ENCODE measurements around the gene NFKBIE. TPM values are rescaled to one million over a fixed set of nuclear protein-coding genes. Genes with fewer than 3 reads are reported as not detected.

Gene NFKBIE
- total RNA-seq, 1 experiment from 2014 or later = 6.0 TPM

GRCh38 chr6:44303842-44304241, 38.5 kb upstream of the NFKBIE start:
- Mint-ChIP-seq H3K27me3 (ENCODE audit: insufficient read depth, unreplicated experiment) (no peaks in the 10 kb centered on the region), H3K4me1 (ENCODE audit: insufficient read depth, unreplicated experiment) (peaks cover 2% of the 10 kb centered on the region), H3K9me3 (ENCODE audit: unreplicated experiment) (no peaks in the 10 kb centered on the region), H3K27ac (ENCODE audit: low read depth, unreplicated experiment) (peak overlapping the region; percentile 35), H3K36me3 (ENCODE audit: insufficient read depth, unreplicated experiment) (peaks cover 44% of the 10 kb centered on the region), H3K4me3 (ENCODE audit: unreplicated experiment) (no peak overlapping the region)
- BruUV-seq (replicated peaks) = no TSS peak
- CTCF ChIA-PET = interaction anchor here (1.1 kb wide), 1 partner anchor 9 kb away, joined by 7 read pairs; the partner anchor contains the start of gene AARS2
- DNase-seq (ENCODE audit: unreplicated experiment) = no peak
- intact Hi-C loops (cut with micrococcal nuclease) = loop anchor here (2.0 kb wide), 1 partner anchor 35 kb away; no protein-coding TSS in a partner anchor
- TF ChIP-seq CTCF (IDR thresholded peaks at IDR 0.05; ENCODE audit: unreplicated experiment) = no peak
- POLR2A ChIA-PET = no interaction called here

- H3K9me3 Mint-ChIP-seq (ENCODE audit: unreplicated experiment) = no peaks in the 10 kb centered on the region
- H3K27me3 Mint-ChIP-seq (ENCODE audit: insufficient read depth, unreplicated experiment) = no peaks in the 10 kb centered on the region
- no peak overlapping the region for H3K4me3 Mint-ChIP-seq (ENCODE audit: unreplicated experiment)
- no peak for DNase-seq (ENCODE audit: unreplicated experiment)
- peaks cover 3% of the 10 kb centered on the region for H3K4me1 Mint-ChIP-seq (ENCODE audit: insufficient read depth, unreplicated experiment)
- peaks cover 39% of the 10 kb centered on the region for H3K36me3 Mint-ChIP-seq (ENCODE audit: insufficient read depth, unreplicated experiment)
- no peak overlapping the region for H3K27ac Mint-ChIP-seq (ENCODE audit: low read depth, unreplicated experiment)
- TF ChIP-seq CTCF (IDR thresholded peaks at IDR 0.05; ENCODE audit: unreplicated experiment) = no peak
- no TSS peak for BruUV-seq (replicated peaks)
- intact Hi-C loops (cut with micrococcal nuclease) = no loop called here
- ChIA-PET CTCF (interaction anchor here (1.1 to 1.2 kb wide), 2 partner anchors 10 to 30 kb away, joined by 3 to 7 read pairs; partner anchors contain the start of gene AARS2), POLR2A (interaction anchor here (0.7 kb wide), 1 partner anchor 22 kb away, joined by 3 read pairs; no protein-coding TSS in a partner anchor)
Measured at GRCh38 chr6:44302856-44303255, 37.5 kb upstream of the NFKBIE start.

- DNase-seq (ENCODE audit: unreplicated experiment) = no peak
- POLR2A ChIA-PET = interaction anchor here (0.6 to 0.7 kb wide), 3 partner anchors 21 to 556 kb away, joined by 3 to 5 read pairs (median 3); no protein-coding TSS in a partner anchor
- peaks cover 4% of the 10 kb centered on the region for H3K4me1 Mint-ChIP-seq (ENCODE audit: insufficient read depth, unreplicated experiment)
- no peak overlapping the region for H3K27ac Mint-ChIP-seq (ENCODE audit: low read depth, unreplicated experiment)
- peaks cover 2% of the 10 kb centered on the region for H3K27me3 Mint-ChIP-seq (ENCODE audit: insufficient read depth, unreplicated experiment)
- intact Hi-C loops (cut with micrococcal nuclease) = no loop called here
- no peak for TF ChIP-seq CTCF (IDR thresholded peaks at IDR 0.05; ENCODE audit: unreplicated experiment)
- peaks cover 38% of the 10 kb centered on the region for H3K36me3 Mint-ChIP-seq (ENCODE audit: insufficient read depth, unreplicated experiment)
- no peaks in the 10 kb centered on the region for H3K9me3 Mint-ChIP-seq (ENCODE audit: unreplicated experiment)
- no TSS peak for BruUV-seq (replicated peaks)
- no peak overlapping the region for H3K4me3 Mint-ChIP-seq (ENCODE audit: unreplicated experiment)
- CTCF ChIA-PET = interaction anchor here (1.2 to 1.4 kb wide), 2 partner anchors 11 to 31 kb away, joined by 3 to 4 read pairs; partner anchors contain the start of gene AARS2
Measured at GRCh38 chr6:44301782-44302564, 36.6 kb upstream of the NFKBIE start.

GRCh38 chr6:44301106-44301505, 35.8 kb upstream of the NFKBIE start:
- peaks cover 35% of the 10 kb centered on the region for H3K36me3 Mint-ChIP-seq (ENCODE audit: insufficient read depth, unreplicated experiment)
- POLR2A ChIA-PET = no interaction called here
- H3K4me3 Mint-ChIP-seq (ENCODE audit: unreplicated experiment) = no peak overlapping the region
- H3K27ac Mint-ChIP-seq (ENCODE audit: low read depth, unreplicated experiment) = peak overlapping the region; percentile 22
- no peaks in the 10 kb centered on the region for H3K9me3 Mint-ChIP-seq (ENCODE audit: unreplicated experiment)
- no peak for TF ChIP-seq CTCF (IDR thresholded peaks at IDR 0.05; ENCODE audit: unreplicated experiment)
- CTCF ChIA-PET = interaction anchor here (0.6 to 1.4 kb wide), 2 partner anchors 11 to 33 kb away, joined by 3 to 4 read pairs; partner anchors contain the start of gene AARS2
- no peak for DNase-seq (ENCODE audit: unreplicated experiment)
- peaks cover 11% of the 10 kb centered on the region for H3K27me3 Mint-ChIP-seq (ENCODE audit: insufficient read depth, unreplicated experiment)
- intact Hi-C loops (cut with micrococcal nuclease) = no loop called here
- no TSS peak for BruUV-seq (replicated peaks)
- peaks cover 4% of the 10 kb centered on the region for H3K4me1 Mint-ChIP-seq (ENCODE audit: insufficient read depth, unreplicated experiment)
